ENCODE data around the gene ST6GALNAC3.
"Not testable (repeated sequence)": the region's sequence is repeated elsewhere in the genome, so short reads cannot be mapped to it uniquely, and the experiment has no call there.

The ST6GALNAC3 gene

GRCh38 chr1:76292418-76293184 is 218.1 kb downstream of the ST6GALNAC3 start:
- no peak for DNase-seq

GRCh38 chr1:76293831-76294230 is 219.3 kb downstream of the ST6GALNAC3 start:
- DNase-seq = no peak

- no peak for DNase-seq
These were observed 220.1 kb downstream of the ST6GALNAC3 start for GRCh38 chr1:76294482-76295194.

- DNase-seq = no peak
These were observed 223.9 kb downstream of the ST6GALNAC3 start for GRCh38 chr1:76298399-76298798.

GRCh38 chr1:76299036-76299435 is 224.5 kb downstream of the ST6GALNAC3 start:
- no peak for DNase-seq

- no peak for DNase-seq
These were observed 226.0 kb downstream of the ST6GALNAC3 start for GRCh38 chr1:76300556-76300955.

GRCh38 chr1:76302711-76303339 is 228.3 kb downstream of the ST6GALNAC3 start:
- DNase-seq = no peak

GRCh38 chr1:76303340-76303717 is 228.8 kb downstream of the ST6GALNAC3 start:
- DNase-seq = no peak

GRCh38 chr1:76313304-76313703 is 238.8 kb downstream of the ST6GALNAC3 start:
- DNase-seq = no peak

- DNase-seq = no peak
These were observed 240.2 kb downstream of the ST6GALNAC3 start for GRCh38 chr1:76314730-76315129.

- DNase-seq = no peak
These were observed 242.9 kb downstream of the ST6GALNAC3 start for GRCh38 chr1:76317299-76317900.

- peak; percentile 54 for DNase-seq
These were observed 256.6 kb downstream of the ST6GALNAC3 start for GRCh38 chr1:76330991-76331603.

GRCh38 chr1:76335882-76336281 is 261.3 kb downstream of the ST6GALNAC3 start:
- no peak for DNase-seq

- no peak for DNase-seq
These were observed 262.4 kb downstream of the ST6GALNAC3 start for GRCh38 chr1:76336931-76337371.

GRCh38 chr1:76337542-76338219 is 263.1 kb downstream of the ST6GALNAC3 start:
- no peak for DNase-seq

GRCh38 chr1:76340056-76340455 is 265.5 kb downstream of the ST6GALNAC3 start:
- no peak for DNase-seq

GRCh38 chr1:76341816-76342215 is 267.3 kb downstream of the ST6GALNAC3 start:
- not testable (repeated sequence) for DNase-seq

GRCh38 chr1:76343356-76343755 is 268.8 kb downstream of the ST6GALNAC3 start:
- DNase-seq = no peak

- DNase-seq = no peak
These were observed 277.1 kb downstream of the ST6GALNAC3 start for GRCh38 chr1:76351655-76352054.

- no peak for DNase-seq
These were observed 278.3 kb downstream of the ST6GALNAC3 start for GRCh38 chr1:76352741-76353435.

- no peak for DNase-seq
These were observed 279.7 kb downstream of the ST6GALNAC3 start for GRCh38 chr1:76354236-76354635.

- DNase-seq = no peak
These were observed 292.2 kb downstream of the ST6GALNAC3 start for GRCh38 chr1:76366726-76367125.
